Spleen (tissue), 11 donors: Measurements from ENCODE around the gene S100A16. TPM values are rescaled to one million over a fixed set of nuclear protein-coding genes. Genes with fewer than 3 reads are reported as not detected.

Experiments used
- DNase-seq: peaks from one replicate; pipeline ENCODE4 v3.0.0-alpha.2; 2020
- H3K27ac ChIP-seq, 8 donors: fragments of 200-600 bp; sonication (generic) in 7 of 8; 1 replicate in 4 of 8; 2 replicates in 4 of 8; pipeline versions ENCODE4 v1.5.0 to v1.8.0; 2016 to 2021; ENCODE audit warnings: inconsistent platforms in 4 of 8, mild to moderate bottlenecking in 4 of 8, moderate library complexity in 1 of 8
- H3K27me3 ChIP-seq, 7 donors: fragments of 200-600 bp; sonication (generic) in 6 of 7; replicated peaks in 1 of 7; 1 replicate in 4 of 7; 2 replicates in 3 of 7; pipeline versions ENCODE4 v1.5.0 to v1.8.0; 2016 to 2021; ENCODE audit warnings: inconsistent platforms in 3 of 7, mild to moderate bottlenecking in 1 of 7
- H3K36me3 ChIP-seq, 6 donors: fragments of 200-600 bp; sonication (generic) in 5 of 6; 1 replicate in 4 of 6; 2 replicates in 2 of 6; pipeline versions ENCODE4 v1.5.0 to v1.8.0; 2016 to 2021; ENCODE audit warnings: inconsistent platforms in 2 of 6
- H3K4me1 ChIP-seq, 6 donors: fragments of 200-600 bp; sonication (generic) in 5 of 6; 1 replicate in 3 of 6; 2 replicates in 3 of 6; pipeline versions ENCODE4 v1.5.0 to v1.8.0; 2016 to 2021; ENCODE audit warnings: inconsistent platforms in 3 of 6
- H3K4me3 ChIP-seq, 8 donors: fragments of 200-600 bp; sonication (generic) in 7 of 8; 1 replicate in 4 of 8; 2 replicates in 4 of 8; pipeline versions ENCODE4 v1.5.0 to v1.8.0; 2016 to 2021; ENCODE audit warnings: inconsistent platforms in 4 of 8, mild to moderate bottlenecking in 4 of 8, moderate library complexity in 2 of 8
- H3K9me3 ChIP-seq, 8 donors: fragments of 200-600 bp; sonication (generic) in 7 of 8; 1 replicate in 4 of 8; 2 replicates in 4 of 8; pipeline versions ENCODE4 v1.5.0 to v1.8.0; 2016 to 2021; ENCODE audit warnings: inconsistent platforms in 4 of 8
- CTCF ChIP-seq, 11 experiments: fragments of 200-600 bp in 7 of 11; fragments of 450-650 bp in 4 of 11; sonication (generic) in 4 of 11; IDR thresholded peaks in 8 of 11; conservative IDR thresholded peaks in 3 of 11; 1 replicate in 7 of 11; 2 replicates in 4 of 11; pipeline versions ENCODE4 v1.4.0 to v1.8.0; 2016 to 2021; ENCODE audit warnings: antibody characterized with exemption in 11 of 11, inconsistent platforms in 4 of 11, mild to moderate bottlenecking in 1 of 11
- POLR2A ChIP-seq, 3 donors: fragments of 450-650 bp; IDR thresholded peaks; one replicate each; pipeline ENCODE4 v1.5.1; 2017; ENCODE audit warnings: antibody characterized with exemption in 3 of 3, mild to moderate bottlenecking in 1 of 3
- POLR2AphosphoS5 ChIP-seq, 3 donors: sonication (generic); formaldehyde crosslinking; IDR thresholded peaks; one replicate each; pipeline ENCODE4 v1.5.1; 2017; ENCODE audit warnings: antibody characterized with exemption in 3 of 3
- WGBS, 5 donors: extraction: QIAGEN DNeasy Blood & Tissue Kit in 3 of 5; methylation state at CpG; one replicate each; pipeline versions ENCODE4 v1.1.5 to v1.1.7; 2013 to 2018; 5-methylcytosine and 5-hydroxymethylcytosine counted together
- intact Hi-C: fragments of 100-400 bp; cut with DNase I; formaldehyde crosslinking; loops from one replicate; pipeline ENCODE4 v1.15.0; 2023; ENCODE audit warnings: low total_unique reads
- polyA plus RNA-seq, 3 donors: library from polyadenylated mRNA; stranded (reverse); fragments of 200-250 nt; gene quantifications; one replicate each; pipeline ENCODE4 v1.2.1, GENCODE V29; 2013
- total RNA-seq, 7 donors: library from RNA; depleted of rRNA in 3 of 7; stranded (reverse); fragments of >200 nt in 3 of 7; fragmentation: NEBNext Ultra II Directional in 4 of 7; extraction: Animal tissue kit (Norgen Biotek cat#: 25700) in 4 of 7; gene quantifications; one replicate each; pipeline versions ENCODE4 v1.1.0 to v1.2.1, GENCODE V29; 2016 to 2021
- donor health status: healthy with polysubstance abuse.
- donor health status: DM: no; HTN: no; CAD: no; lungs with moderate emphysema.
- donor health status: DM: no; HTN: no; CAD: no.
- donor health status: Bipolar disorder and iron deficiency.
- donor health status: healthy.
- donor health status: DM: no; HTN: no; CAD: no.
- donor health status: DM: yes; HTN: yes; CAD: no.

Gene S100A16
- total and polyA plus RNA-seq, 10 donors = 52.0 to 111 (median 91.6) TPM

GRCh38 chr1:153610811-153611301 is 2.1 kb downstream of the S100A16 start:
- intact Hi-C loops = no loop called here
- Histone ChIP-seq H3K36me3 (peaks cover 0 to 19% (median 0%) of the 10 kb centered on the region in 6 donors), H3K27ac (peak overlapping the region; percentile 48 to 95 (median 88)), H3K4me3 (peak overlapping the region in 4 of 8 donors; percentile 19 to 62 (median 40)), H3K9me3 (no peaks in the 10 kb centered on the region), H3K27me3 (no peaks in the 10 kb centered on the region), H3K4me1 (peaks cover 5 to 81% (median 37%) of the 10 kb centered on the region in 6 donors)
- no peak for DNase-seq
- TF ChIP-seq POLR2A (IDR thresholded peaks at IDR 0.05) (no peak), CTCF (IDR thresholded peaks at IDR 0.05 in 8 of 11, conservative IDR thresholded peaks at IDR 0.05 in 3 of 11) (no peak), POLR2AphosphoS5 (IDR thresholded peaks at IDR 0.05) (no peak)
- 77 to 84% (median 81%) methylated on average over 7 of the region's 7 CpGs for WGBS, 5 donors

GRCh38 chr1:153610334-153610733 is 2.6 kb downstream of the S100A16 start:
- peak; percentile 52 for DNase-seq
- Histone ChIP-seq H3K4me3 (peak overlapping the region in 2 of 8 donors; percentile 43 to 62), H3K36me3 (peaks cover 0 to 24% (median 0%) of the 10 kb centered on the region in 6 donors), H3K27ac (peak overlapping the region; percentile 48 to 95 (median 88)), H3K4me1 (peaks cover 5 to 78% (median 36%) of the 10 kb centered on the region in 6 donors), H3K27me3 (no peaks in the 10 kb centered on the region), H3K9me3 (no peaks in the 10 kb centered on the region)
- TF ChIP-seq CTCF (IDR thresholded peaks at IDR 0.05 in 8 of 11, conservative IDR thresholded peaks at IDR 0.05 in 3 of 11) (no peak), POLR2AphosphoS5 (IDR thresholded peaks at IDR 0.05) (no peak), POLR2A (IDR thresholded peaks at IDR 0.05) (no peak)
- WGBS, 5 donors = 38 to 66% (median 53%) methylated on average over 4 of the region's 4 CpGs
- intact Hi-C loops = no loop called here

GRCh38 chr1:153609585-153609907 is 3.4 kb downstream of the S100A16 start:
- Histone ChIP-seq H3K36me3 (peaks cover 0 to 26% (median 0%) of the 10 kb centered on the region in 6 donors), H3K4me3 (peak overlapping the region in 1 of 8 donors; percentile 65), H3K27me3 (no peaks in the 10 kb centered on the region), H3K9me3 (no peaks in the 10 kb centered on the region), H3K4me1 (peaks cover 5 to 70% (median 30%) of the 10 kb centered on the region in 6 donors), H3K27ac (peak overlapping the region; percentile 57 to 95 (median 88))
- no peak for DNase-seq
- intact Hi-C loops = no loop called here
- 35 to 57% (median 44%) methylated on average over 6 of the region's 6 CpGs for WGBS, 5 donors
- TF ChIP-seq POLR2A (IDR thresholded peaks at IDR 0.05) (no peak), POLR2AphosphoS5 (IDR thresholded peaks at IDR 0.05) (no peak), CTCF (IDR thresholded peaks at IDR 0.05 in 8 of 11, conservative IDR thresholded peaks at IDR 0.05 in 3 of 11) (no peak)

- Histone ChIP-seq H3K4me3 (peak overlapping the region; percentile 24 to 65 (median 38)), H3K27ac (peak overlapping the region; percentile 71 to 95 (median 88)), H3K36me3 (peaks cover 0 to 26% (median 0%) of the 10 kb centered on the region in 6 donors), H3K27me3 (no peaks in the 10 kb centered on the region), H3K9me3 (no peaks in the 10 kb centered on the region), H3K4me1 (peaks cover 5 to 64% (median 28%) of the 10 kb centered on the region in 6 donors)
- 52 to 75% (median 69%) methylated on average over 15 to 19 of the region's 19 CpGs for WGBS, 5 donors
- TF ChIP-seq POLR2A (IDR thresholded peaks at IDR 0.05) (peak in 1 of 3 donors; percentile 61), CTCF (IDR thresholded peaks at IDR 0.05 in 8 of 11, conservative IDR thresholded peaks at IDR 0.05 in 3 of 11) (no peak), POLR2AphosphoS5 (IDR thresholded peaks at IDR 0.05) (peak; percentile 80 to 92 (median 90))
- DNase-seq = peak; percentile 84
- intact Hi-C loops = no loop called here
Measured at GRCh38 chr1:153608742-153609584, 4.0 kb downstream of the S100A16 start.
